ENCODE data around the gene FCN1.
"Not testable (repeated sequence)": the region's sequence is repeated elsewhere in the genome, so short reads cannot be mapped to it uniquely, and the experiment has no call there.

FCN1 gene

GRCh38 chr9:134917431-134918373 lies at the start of gene FCN1:
FCN1 (minus strand) TSS chr9:134917912; CDS start chr9:134917871, 41 bp downstream.
- DNase-seq (ENCODE audit: low read depth in 2 of 2) = no peak

- DNase-seq (ENCODE audit: low read depth in 2 of 2) = no peak
These were observed 49.2 kb upstream of the FCN1 start for GRCh38 chr9:134966697-134967546.

- no peak for DNase-seq (ENCODE audit: low read depth in 2 of 2)
These were observed 48.6 kb upstream of the FCN1 start for GRCh38 chr9:134966270-134966669.

- no peak for DNase-seq (ENCODE audit: low read depth in 2 of 2)
These were observed 48.1 kb upstream of the FCN1 start for GRCh38 chr9:134965851-134966250.

GRCh38 chr9:134965411-134965810 lies 47.7 kb upstream of the FCN1 start:
- DNase-seq (ENCODE audit: low read depth in 2 of 2) = no peak

GRCh38 chr9:134964271-134965055 lies 46.8 kb upstream of the FCN1 start:
- no peak for DNase-seq (ENCODE audit: low read depth in 2 of 2)

GRCh38 chr9:134963546-134963945 lies 45.8 kb upstream of the FCN1 start:
- DNase-seq (ENCODE audit: low read depth in 2 of 2) = no peak

- DNase-seq (ENCODE audit: low read depth in 2 of 2) = no peak
These were observed 45.3 kb upstream of the FCN1 start for GRCh38 chr9:134962973-134963364.

GRCh38 chr9:134962065-134962972 lies 44.6 kb upstream of the FCN1 start:
- DNase-seq (ENCODE audit: low read depth in 2 of 2) = no peak

GRCh38 chr9:134961331-134962064 lies 43.8 kb upstream of the FCN1 start:
- DNase-seq (ENCODE audit: low read depth in 2 of 2) = no peak

GRCh38 chr9:134960701-134961181 lies 43.0 kb upstream of the FCN1 start:
- no peak for DNase-seq (ENCODE audit: low read depth in 2 of 2)

- no peak for DNase-seq (ENCODE audit: low read depth in 2 of 2)
These were observed 42.2 kb upstream of the FCN1 start for GRCh38 chr9:134959971-134960310.

GRCh38 chr9:134959126-134959970 lies 41.6 kb upstream of the FCN1 start:
- DNase-seq (ENCODE audit: low read depth in 2 of 2) = no peak

- no peak for DNase-seq (ENCODE audit: low read depth in 2 of 2)
These were observed 40.2 kb upstream of the FCN1 start for GRCh38 chr9:134957945-134958227.

- no peak for DNase-seq (ENCODE audit: low read depth in 2 of 2)
These were observed 39.6 kb upstream of the FCN1 start for GRCh38 chr9:134957165-134957944.

- not testable (repeated sequence) for DNase-seq (ENCODE audit: low read depth in 2 of 2)
These were observed 38.7 kb upstream of the FCN1 start for GRCh38 chr9:134956387-134956786.

- no peak for DNase-seq (ENCODE audit: low read depth in 2 of 2)
These were observed 38.1 kb upstream of the FCN1 start for GRCh38 chr9:134955801-134956200.

- no peak for DNase-seq (ENCODE audit: low read depth in 2 of 2)
These were observed 37.4 kb upstream of the FCN1 start for GRCh38 chr9:134955156-134955555.

GRCh38 chr9:134951994-134952393 lies 34.3 kb upstream of the FCN1 start:
- no peak for DNase-seq (ENCODE audit: low read depth in 2 of 2)
